NCI-H524 (cell line): Measurements from ENCODE around the gene FRMD4B.

ENCODE experiments used
- DNase-seq, 2 experiments: peaks; one replicate each; lab custom pipeline; 2025; lab: John Stamatoyannopoulos, UW

FRMD4B gene

GRCh38 chr3:69203631-69204314 lies 182.1 kb downstream of the FRMD4B start:
- no peak for DNase-seq

- DNase-seq = no peak
These were observed 184.2 kb downstream of the FRMD4B start for GRCh38 chr3:69201658-69202057.

- DNase-seq = peak in 1 of 2 experiments; percentile 5
These were observed 185.4 kb downstream of the FRMD4B start for GRCh38 chr3:69200384-69201068.

- DNase-seq = no peak
These were observed 185.9 kb downstream of the FRMD4B start for GRCh38 chr3:69199942-69200341.

GRCh38 chr3:69197922-69198530 lies 187.9 kb downstream of the FRMD4B start:
- DNase-seq = no peak

GRCh38 chr3:69197455-69197854 lies 188.4 kb downstream of the FRMD4B start:
- DNase-seq = no peak

GRCh38 chr3:69196876-69197275 lies 189.0 kb downstream of the FRMD4B start:
- DNase-seq = no peak

GRCh38 chr3:69194431-69195165 lies 191.3 kb downstream of the FRMD4B start:
- no peak for DNase-seq

- DNase-seq = no peak
These were observed 192.1 kb downstream of the FRMD4B start for GRCh38 chr3:69193749-69194148.

GRCh38 chr3:69191516-69191915 lies 194.4 kb downstream of the FRMD4B start:
- DNase-seq = no peak

GRCh38 chr3:69189487-69189886 lies 196.4 kb downstream of the FRMD4B start:
- DNase-seq = no peak

GRCh38 chr3:69186575-69187093 lies 199.3 kb downstream of the FRMD4B start:
- no peak for DNase-seq

- DNase-seq = peak in 1 of 2 experiments; percentile 40
These were observed 203.1 kb downstream of the FRMD4B start for GRCh38 chr3:69182588-69183316.

- DNase-seq = no peak
These were observed 204.2 kb downstream of the FRMD4B start for GRCh38 chr3:69181592-69182211.

- DNase-seq = no peak
These were observed 204.9 kb downstream of the FRMD4B start for GRCh38 chr3:69180869-69181591.

GRCh38 chr3:69179740-69180372 lies 206.0 kb downstream of the FRMD4B start:
- DNase-seq = no peak

- DNase-seq = no peak
These were observed 206.8 kb downstream of the FRMD4B start for GRCh38 chr3:69178838-69179739.

- no peak for DNase-seq
These were observed 207.8 kb downstream of the FRMD4B start for GRCh38 chr3:69178082-69178481.
